NOMO-1 (cell line): ENCODE measurements around the gene ATXN7L3.
"Not testable (repeated sequence)": the region's sequence is repeated elsewhere in the genome, so short reads cannot be mapped to it uniquely, and the experiment has no call there.

ENCODE experiments used
- DNase-seq, 2 experiments: peaks; one replicate each; lab custom pipeline; 2025; ENCODE audit not compliant: unreplicated experiment in 2 of 2; lab: John Stamatoyannopoulos, UW

The ATXN7L3 gene

DNA sequence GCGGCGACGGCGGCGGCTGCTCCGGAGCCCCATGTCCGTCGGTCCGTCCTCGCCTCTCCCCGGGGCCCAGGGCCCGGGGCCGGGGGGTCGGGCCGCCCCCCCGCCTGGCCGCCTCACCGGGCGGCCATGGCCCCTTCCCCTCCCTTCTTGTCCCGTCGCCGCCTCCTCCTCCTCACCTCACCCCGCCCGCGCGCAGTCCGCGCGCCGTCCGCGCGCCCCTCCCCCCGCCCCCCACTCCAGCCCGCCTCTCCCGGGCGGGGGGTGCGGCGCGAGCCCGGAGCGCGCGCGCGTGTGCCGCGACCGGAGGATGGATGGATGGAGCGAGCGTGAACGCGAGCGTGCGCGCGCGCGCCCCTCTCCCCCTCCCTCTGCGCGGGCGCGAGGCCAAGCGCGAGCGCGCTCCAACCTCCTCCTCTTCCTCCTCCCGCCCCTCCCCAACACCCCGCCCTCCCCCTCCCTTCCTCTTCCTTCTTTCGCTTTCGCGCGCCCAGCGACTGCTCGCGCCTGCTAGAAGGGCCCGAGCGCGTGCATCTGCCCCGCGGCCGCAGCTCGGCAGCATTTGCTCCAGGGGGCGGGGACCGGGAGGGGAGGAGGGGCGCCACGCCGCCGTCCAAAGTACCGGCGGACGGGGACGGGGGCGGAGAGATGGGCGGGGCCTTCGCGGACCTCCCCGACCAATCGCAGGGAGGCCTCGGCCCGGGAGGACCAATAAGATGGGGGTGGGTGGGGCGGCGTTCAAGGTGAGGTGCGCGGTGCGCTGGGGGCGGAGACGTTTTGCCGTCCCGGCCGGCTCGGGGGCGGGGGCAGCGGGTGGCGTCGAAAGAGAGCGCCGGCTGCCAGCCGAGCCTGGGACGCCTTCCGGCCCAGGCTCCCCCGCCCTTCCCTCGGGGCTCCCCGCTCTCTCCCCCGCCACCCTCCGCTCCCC lies at the start of gene ATXN7L3:
TSS of gene ATXN7L3 (minus strand) at position 332 of the 925 bp plus-strand sequence. CDS start 1,814 bp downstream, outside the sequence.
- DNase-seq, result peak; percentile 87 to 97

DNA sequence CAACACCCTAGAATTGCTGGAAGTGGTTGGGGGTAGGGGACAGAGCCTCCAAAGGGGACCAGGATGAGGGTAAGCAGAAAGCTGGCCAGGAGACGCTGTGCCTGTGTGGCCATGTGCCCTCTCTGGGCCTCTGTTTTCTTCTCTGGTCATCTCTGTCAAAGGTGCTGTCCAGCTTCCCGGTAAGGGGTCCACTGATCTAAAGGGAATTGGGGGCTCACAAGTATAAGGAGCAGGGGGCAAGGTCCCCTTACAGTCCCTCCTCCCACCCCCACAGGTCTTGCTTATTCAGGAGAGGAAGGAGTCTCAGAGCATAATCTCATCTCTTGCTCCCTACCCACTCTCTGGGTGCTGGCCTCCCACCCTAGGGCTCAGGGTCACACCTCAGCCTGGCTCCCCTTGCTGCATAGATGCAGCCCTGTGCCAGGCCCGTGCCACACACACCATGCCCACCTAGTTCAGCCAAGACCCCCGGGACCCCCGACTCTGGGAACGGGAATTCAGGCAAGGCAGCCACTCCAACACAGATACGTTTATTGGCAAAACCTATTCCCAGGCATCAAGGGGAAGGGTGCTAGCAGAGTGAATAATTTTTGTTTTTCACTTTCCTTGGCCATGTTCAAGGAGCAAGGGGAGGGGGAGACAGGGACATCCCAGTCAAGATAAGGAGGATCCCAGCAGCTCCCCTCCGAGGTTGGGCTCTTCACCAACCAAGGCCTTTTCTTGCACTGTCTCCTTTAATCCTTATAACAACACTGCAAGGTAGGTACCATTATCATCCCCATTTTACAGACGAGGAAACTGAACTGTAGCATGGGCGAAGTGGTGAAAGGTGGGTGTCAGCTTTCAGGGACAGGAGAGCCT lies 48.4 kb upstream of the ATXN7L3 start:
- no peak for DNase-seq

GRCh38 chr17:44247440-44247841 lies 47.8 kb upstream of the ATXN7L3 start:
- DNase-seq, result no peak

DNA sequence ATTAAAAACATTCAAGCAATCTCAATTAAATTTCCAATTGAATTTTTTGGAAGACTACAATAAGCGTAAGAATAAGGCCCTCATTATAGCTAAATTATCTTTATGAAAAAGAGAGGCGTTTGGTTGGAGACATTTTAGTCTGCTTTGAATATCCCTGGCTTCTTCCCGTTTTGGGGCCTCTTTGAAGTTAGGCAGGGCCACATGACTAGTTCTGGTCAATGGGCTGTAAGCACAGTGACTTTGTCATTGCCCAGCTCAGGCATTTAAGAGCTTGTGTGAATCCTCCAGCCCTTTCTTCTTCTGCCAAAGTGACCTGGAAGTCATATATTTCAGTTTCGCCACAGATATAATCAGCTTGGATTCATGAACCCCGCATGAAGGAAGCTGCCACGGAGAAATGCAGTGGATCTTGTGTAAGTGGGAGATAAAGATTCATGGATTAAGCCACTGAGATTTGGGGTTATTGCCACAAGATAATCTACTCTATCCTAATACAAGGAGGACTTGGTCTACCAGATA lies 41.5 kb upstream of the ATXN7L3 start:
- DNase-seq, result peak; percentile 71 to 84

- DNase-seq, result not testable (repeated sequence)
These were observed 38.2 kb upstream of the ATXN7L3 start for GRCh38 chr17:44237886-44238285.

DNA sequence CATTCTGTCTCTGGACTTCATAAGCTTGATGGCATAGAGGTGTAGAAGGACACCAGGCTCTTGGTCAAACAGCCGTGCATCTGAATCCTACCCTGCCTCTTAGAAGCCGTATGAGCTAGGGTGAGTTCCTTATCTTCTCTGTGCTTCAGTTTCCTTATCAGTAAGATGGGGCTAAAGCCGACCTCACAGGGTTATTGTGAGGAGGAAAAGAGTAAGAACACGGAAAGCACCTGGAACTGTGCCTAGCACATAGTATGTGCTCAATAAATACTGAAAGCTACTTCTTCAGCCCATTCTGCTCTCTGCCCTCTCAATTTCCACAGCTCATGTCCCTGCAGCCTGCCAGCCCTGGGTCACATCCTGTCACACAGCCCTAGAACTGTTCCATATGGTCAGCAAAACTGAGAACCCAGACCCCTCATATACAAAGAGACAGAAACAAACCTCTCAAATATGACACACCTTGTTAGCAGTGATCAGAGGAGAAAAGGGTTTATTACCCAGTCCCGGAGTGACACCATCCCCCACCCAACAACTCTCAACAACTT lies 36.8 kb upstream of the ATXN7L3 start:
- DNase-seq, result no peak

DNA sequence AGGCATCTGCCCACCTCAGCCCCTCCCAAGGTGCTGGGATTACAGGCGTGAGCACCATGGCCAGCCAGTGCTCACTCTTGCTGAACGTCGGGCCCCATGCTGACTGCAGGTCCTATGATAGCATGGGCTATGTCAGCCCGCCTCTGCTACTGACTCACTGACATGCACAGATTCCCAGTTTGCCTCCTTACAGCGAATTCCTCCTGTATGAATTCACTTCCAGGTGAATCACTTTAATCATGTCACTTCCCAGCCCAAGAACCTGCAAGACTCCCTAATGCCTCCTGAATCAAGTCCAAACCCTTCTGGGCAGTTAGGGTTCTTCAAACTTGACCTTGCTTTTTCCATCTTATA lies 35.9 kb upstream of the ATXN7L3 start:
- DNase-seq, result no peak

GRCh38 chr17:44233582-44233981 lies 33.9 kb upstream of the ATXN7L3 start:
- DNase-seq, result no peak

GRCh38 chr17:44232061-44232460 lies 32.4 kb upstream of the ATXN7L3 start:
- DNase-seq, result no peak

GRCh38 chr17:44230140-44230539 lies 30.5 kb upstream of the ATXN7L3 start:
- no peak for DNase-seq

DNA sequence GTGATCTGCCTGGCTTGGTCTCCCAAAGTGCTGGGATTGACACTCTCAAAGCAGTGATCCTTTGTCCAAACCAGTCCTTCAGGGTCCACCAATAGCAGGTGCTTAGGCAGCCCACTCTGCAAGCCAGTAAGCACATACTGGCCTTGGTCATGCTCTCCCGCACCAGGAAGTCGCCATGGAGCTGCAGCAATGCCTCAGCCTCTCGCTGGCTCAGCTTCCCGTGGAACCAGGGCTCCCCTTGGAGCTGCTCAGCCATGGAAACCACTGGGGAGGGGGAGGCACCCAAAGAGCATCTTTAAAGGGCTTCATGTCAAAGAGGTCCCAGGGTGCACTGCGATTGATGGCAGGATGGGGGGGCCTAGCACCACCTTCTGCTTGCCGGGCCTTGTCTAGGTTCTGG lies 29.4 kb upstream of the ATXN7L3 start:
- no peak for DNase-seq

- DNase-seq, result no peak
These were observed 23.9 kb upstream of the ATXN7L3 start for GRCh38 chr17:44223541-44224071.

GRCh38 chr17:44222112-44222869 lies 22.6 kb upstream of the ATXN7L3 start:
- peak; percentile 66 to 70 for DNase-seq

- DNase-seq, result no peak
These were observed 22.1 kb upstream of the ATXN7L3 start for GRCh38 chr17:44221862-44222111.

DNA sequence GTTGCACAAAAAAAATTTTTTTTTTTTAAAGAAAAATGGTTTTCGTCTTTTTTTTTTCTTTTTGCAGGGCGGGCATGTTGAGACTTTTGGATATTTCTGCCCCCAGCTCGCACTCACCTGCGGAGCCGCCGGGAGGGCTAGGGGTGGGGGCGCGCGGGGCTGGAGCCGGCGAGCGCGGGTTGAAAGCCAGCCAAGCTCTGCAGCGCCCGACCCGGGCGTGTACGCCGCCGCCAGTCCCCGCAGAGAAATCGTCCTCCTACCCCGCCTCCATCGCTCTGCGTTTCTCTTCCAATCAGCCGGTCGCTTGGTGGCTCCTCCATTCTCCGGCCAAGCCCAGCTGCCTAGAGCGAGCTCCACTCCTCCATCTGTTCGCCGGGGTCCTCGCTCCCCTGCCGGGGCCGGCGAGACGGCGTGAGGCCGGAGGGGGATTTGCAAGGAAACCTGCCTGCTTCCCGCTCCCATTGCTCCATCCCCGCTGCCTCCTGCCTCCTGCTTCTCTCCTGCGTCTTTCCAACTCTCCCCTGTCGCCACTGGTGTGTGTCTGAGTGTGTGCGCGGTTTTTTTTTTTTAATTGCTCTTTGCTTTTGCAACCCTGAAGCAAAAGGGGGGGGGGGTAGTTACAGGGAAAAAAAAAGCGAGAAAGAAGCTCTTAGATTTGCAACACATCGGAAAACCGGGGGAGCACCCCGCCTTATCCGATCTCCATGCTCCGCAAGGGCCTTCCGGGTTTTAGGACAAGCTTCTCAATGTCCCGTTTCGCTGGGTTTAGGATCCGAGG lies 21.6 kb upstream of the ATXN7L3 start:
- peak; percentile 54 to 72 for DNase-seq

DNA sequence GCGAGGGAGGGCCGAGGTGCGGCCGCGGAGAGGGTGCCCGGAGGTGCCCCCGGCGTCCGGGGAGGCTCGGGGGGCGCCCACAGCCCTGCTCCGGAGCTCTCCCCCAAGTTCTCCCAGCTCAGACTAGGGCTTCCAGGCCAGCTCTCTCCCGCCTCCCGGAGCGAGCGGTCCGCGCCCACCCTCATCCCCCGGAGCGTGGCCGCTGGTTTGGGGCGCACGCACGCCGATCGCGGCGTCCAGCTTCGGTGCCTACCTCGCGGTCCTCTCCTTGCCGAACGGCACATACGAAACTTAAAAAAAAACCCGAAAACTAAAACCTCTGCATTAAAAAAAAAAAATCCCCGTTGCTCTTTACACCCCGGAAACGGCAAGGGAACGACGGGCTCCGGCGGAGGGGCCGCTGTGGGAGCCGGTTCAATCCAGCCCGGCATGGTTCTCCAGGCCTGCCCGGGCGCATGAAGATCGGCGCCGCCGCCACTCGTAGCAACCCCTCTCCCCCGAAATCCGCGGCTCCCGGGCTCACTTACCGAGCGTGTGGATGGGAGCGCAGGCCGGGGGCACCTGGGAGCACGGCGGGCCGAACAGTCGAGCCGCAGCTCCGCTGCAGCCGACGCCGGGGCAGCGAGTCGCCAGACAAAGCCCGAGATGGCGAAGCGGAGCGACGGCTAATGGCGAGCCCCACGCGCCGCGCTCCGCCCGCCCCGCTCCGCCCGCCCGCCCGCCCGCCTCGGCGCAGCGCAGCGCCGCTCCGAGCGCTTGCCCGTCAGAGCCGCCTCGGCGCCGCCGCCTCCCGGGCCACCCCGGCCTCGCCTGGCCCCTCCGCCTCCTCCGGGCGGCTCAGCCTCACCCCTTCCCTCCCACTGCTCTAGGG lies 20.8 kb upstream of the ATXN7L3 start:
- peak in 1 of 2 experiments; percentile 23 for DNase-seq

DNA sequence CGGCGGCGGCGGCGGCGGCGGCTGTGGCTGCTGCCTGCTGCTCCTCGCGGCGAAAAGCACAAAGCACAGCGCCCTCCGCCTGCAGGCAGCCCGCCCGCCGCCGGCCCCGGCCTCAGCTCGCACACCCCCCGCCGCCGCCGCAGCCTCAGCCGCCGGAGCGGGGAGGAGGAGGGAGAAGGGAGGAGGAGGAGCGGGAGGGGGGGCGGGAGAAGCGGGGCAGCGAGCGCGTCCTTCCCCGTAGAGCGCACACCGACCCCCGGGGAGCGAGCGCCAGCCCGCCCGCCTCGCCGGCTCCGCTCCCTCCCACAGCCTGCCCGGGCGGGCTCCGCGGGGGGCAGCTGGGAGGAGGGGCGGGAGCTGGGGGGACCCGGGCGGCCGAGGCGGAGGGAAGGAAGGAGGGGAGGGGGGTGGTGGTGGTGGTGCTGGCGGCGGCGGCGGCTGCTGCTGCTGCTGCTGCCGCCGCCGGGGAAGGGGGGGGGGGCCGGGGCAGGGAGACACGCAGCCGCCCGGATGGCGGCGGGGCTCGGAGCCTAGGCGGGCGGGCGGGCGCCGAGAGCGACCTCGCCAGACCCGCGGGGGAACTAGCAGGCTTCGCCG lies 20.0 kb upstream of the ATXN7L3 start, which contains the start of gene UBTF:
TSS of gene UBTF (minus strand) at position 60 of the 597 bp plus-strand sequence. CDS start 1,446 bp downstream, outside the sequence.
- DNase-seq, result peak in 1 of 2 experiments; percentile 57

- peak; percentile 59 to 67 for DNase-seq
These were observed 19.5 kb upstream of the ATXN7L3 start for GRCh38 chr17:44219108-44219615.
